IMR-90 (cell line): ENCODE data around the gene POLR1D. TPM values are rescaled to one million over a fixed set of nuclear protein-coding genes. Genes with fewer than 3 reads are reported as not detected.

Source experiments
- ATAC-seq: fragments of 200-7000 bp; cut with Tn5 transposase; 2 replicates; pipeline ENCODE4 v1.9.1; 2020; ENCODE audit warnings: low read depth, mild to moderate bottlenecking, moderate library complexity
- BruUV-seq: library from RNA; stranded (reverse); fragments of 400-500 nt; replicated peaks from 2 replicates; lab custom pipeline; 2021; lab: Mats Ljungman, UMichigan
- CTCF ChIA-PET: fragments of 300-600 bp; formaldehyde crosslinking; extraction: SDS; loops from one replicate; lab custom pipeline; 2021; ENCODE audit warnings: antibody characterized with exemption; lab: Yijun Ruan, JAX
- POLR2A ChIA-PET: fragments of 300-600 bp; sonication (Branson Sonifier 250); formaldehyde crosslinking; loops from one replicate; lab custom pipeline; 2022; ENCODE audit warnings: antibody characterized with exemption; ENCODE audit not compliant: unreplicated experiment; lab: Charles Lee
- DNase-seq: peaks from one replicate; pipeline ENCODE4 v3.0.0; 2013
- H2AFZ ChIP-seq: replicated peaks from 2 replicates; pipeline ENCODE3; 2013; ENCODE audit warnings: low read length, mild to moderate bottlenecking; ENCODE audit not compliant: poor library complexity
- H2AK5ac ChIP-seq: 2 replicates; pipeline ENCODE4 v1.6.1; 2013; ENCODE audit warnings: low read depth, low read length, inconsistent platforms
- H2AK9ac ChIP-seq: replicated peaks from 2 replicates; pipeline ENCODE3; 2013; ENCODE audit warnings: mild to moderate bottlenecking, low read depth, low read length, moderate library complexity; ENCODE audit not compliant: poor library complexity
- H2BK120ac ChIP-seq: 2 replicates; pipeline ENCODE4 v1.6.1; 2013; ENCODE audit warnings: low read depth, low read length, inconsistent platforms
- H2BK15ac ChIP-seq: 3 replicates; pipeline ENCODE4 v1.6.1; 2013; ENCODE audit warnings: low read depth, low read length, inconsistent platforms
- H2BK20ac ChIP-seq: 2 replicates; pipeline ENCODE4 v1.6.1; 2013; ENCODE audit warnings: low read depth, mild to moderate bottlenecking, inconsistent platforms, low read length, moderate library complexity
- H2BK5ac ChIP-seq: 2 replicates; pipeline ENCODE4 v1.6.1; 2013; ENCODE audit warnings: mild to moderate bottlenecking, low read depth, low read length, inconsistent platforms; ENCODE audit not compliant: poor library complexity, severe bottlenecking
- H3K14ac ChIP-seq: replicated peaks from 2 replicates; pipeline ENCODE4 v1.6.1; 2013; ENCODE audit warnings: low read depth, low read length, inconsistent platforms
- H3K18ac ChIP-seq: 2 replicates; pipeline ENCODE4 v1.6.1; 2013; ENCODE audit warnings: low read depth, low read length, control low read depth
- H3K23ac ChIP-seq: 2 replicates; pipeline ENCODE4 v1.6.1; 2013; ENCODE audit warnings: low read depth, low read length, inconsistent platforms
- H3K27ac ChIP-seq: 2 replicates; pipeline ENCODE4 v1.5.1; 2013; ENCODE audit warnings: mild to moderate bottlenecking, control low read depth, low read length; ENCODE audit not compliant: insufficient read depth
- H3K27me3 ChIP-seq: 2 replicates; pipeline ENCODE4 v1.6.1; 2013; ENCODE audit warnings: low read length; ENCODE audit not compliant: control insufficient read depth, insufficient read depth
- H3K36me3 ChIP-seq: 2 replicates; pipeline ENCODE4 v1.6.1; 2013; ENCODE audit warnings: low read length, mixed read lengths; ENCODE audit not compliant: control insufficient read depth, insufficient read depth
- H3K4ac ChIP-seq: 2 replicates; pipeline ENCODE4 v1.6.1; 2013; ENCODE audit warnings: low read depth, low read length, inconsistent platforms
- H3K4me1 ChIP-seq: 2 replicates; pipeline ENCODE4 v1.6.1; 2013; ENCODE audit warnings: low read length, mixed read lengths; ENCODE audit not compliant: control insufficient read depth, insufficient read depth
- H3K4me2 ChIP-seq: 2 replicates; pipeline ENCODE4 v1.6.1; 2013; ENCODE audit warnings: low read depth, mild to moderate bottlenecking, control low read depth, low read length, moderate library complexity
- H3K4me3 ChIP-seq: 2 replicates; pipeline ENCODE4 v1.5.1; 2013; ENCODE audit warnings: low read depth, mild to moderate bottlenecking, control low read depth, low read length, moderate library complexity; ENCODE audit not compliant: insufficient read depth
- H3K56ac ChIP-seq: 2 replicates; pipeline ENCODE4 v1.6.1; 2013; ENCODE audit warnings: low read length, inconsistent platforms; ENCODE audit not compliant: insufficient read depth; ENCODE audit errors: extremely low read depth
- H3K79me1 ChIP-seq, 2 experiments: 2 replicates each; pipeline ENCODE4 v1.6.1; 2013; ENCODE audit warnings: low read length in 2 of 2, inconsistent platforms in 1 of 2, low read depth in 1 of 2
- H3K9ac ChIP-seq: 2 replicates; pipeline ENCODE4 v1.6.1; 2013; ENCODE audit warnings: low read depth, low read length, control low read depth
- H3K9me1 ChIP-seq: 2 replicates; pipeline ENCODE4 v1.6.1; 2013; ENCODE audit warnings: low read length, inconsistent platforms; ENCODE audit not compliant: insufficient read depth
- H3K9me3 ChIP-seq: 2 replicates; pipeline ENCODE4 v1.6.1; 2013; ENCODE audit warnings: low read length; ENCODE audit not compliant: control insufficient read depth, insufficient read depth
- H4K20me1 ChIP-seq: 2 replicates; pipeline ENCODE4 v1.6.1; 2013; ENCODE audit warnings: low read length, inconsistent platforms; ENCODE audit not compliant: insufficient read depth
- H4K5ac ChIP-seq: 2 replicates; pipeline ENCODE4 v1.6.1; 2013; ENCODE audit warnings: mild to moderate bottlenecking, low read depth, low read length, control low read depth
- H4K8ac ChIP-seq, 2 experiments: 2 replicates each; pipeline ENCODE4 v1.6.1; 2013; ENCODE audit warnings: low read depth in 2 of 2, low read length in 2 of 2, control low read depth in 1 of 2, inconsistent platforms in 1 of 2
- H4K91ac ChIP-seq: 2 replicates; pipeline ENCODE4 v1.6.1; 2013; ENCODE audit warnings: low read depth, low read length, inconsistent platforms; ENCODE audit not compliant: insufficient read depth
- CHD1 ChIP-seq: IDR thresholded peaks from 2 replicates; pipeline ENCODE4 v1.6.1; 2012; ENCODE audit warnings: low read depth, low read length, improper control_type of control experiment
- RFX5 ChIP-seq: IDR thresholded peaks from 2 replicates; pipeline ENCODE4 v1.8.0; 2012; ENCODE audit warnings: low read depth, mild to moderate bottlenecking, low read length, moderate library complexity
- WGBS, 2 experiments: methylation state at CpG; one replicate each; pipeline versions ENCODE4 v1.1.5 to v1.1.7; 2013; ENCODE audit warnings: missing lambda C conversion rate in 2 of 2; ENCODE audit not compliant: insufficient read length in 1 of 2; ENCODE audit errors: extremely low coverage in 2 of 2; 5-methylcytosine and 5-hydroxymethylcytosine counted together
- dilution Hi-C: fragments of 300-500 bp; cut with HindIII; formaldehyde crosslinking; loops from one replicate; pipeline ENCODE4 v1.14.3; 2018; ENCODE audit warnings: low sequenced_read_pairs; ENCODE audit not compliant: unreplicated experiment
- in situ Hi-C: fragments of 300-500 bp; cut with MboI; formaldehyde crosslinking; loops from 3 replicates; pipeline ENCODE4 v1.14.3; 2019; ENCODE audit warnings: low sequenced_read_pairs, inconsistent platforms, mixed read lengths
- intact Hi-C: fragments of 100-400 bp; cut with micrococcal nuclease; formaldehyde crosslinking; loops from 2 replicates; pipeline ENCODE4 v1.10.0; 2022
- polyA plus RNA-seq, 3 experiments: library from polyadenylated mRNA; depleted of rRNA; stranded (reverse); fragments of >200 nt; gene quantifications; 2 replicates each; pipeline ENCODE4 v1.2.3, GENCODE V29; 2012; ENCODE audit warnings: low replicate concordance in 1 of 3
- total RNA-seq: library from RNA; depleted of rRNA; stranded (reverse); fragments of >200 nt; gene quantifications from 2 replicates; pipeline ENCODE4 v1.2.3, GENCODE V29; 2012

The POLR1D gene
- total and polyA plus RNA-seq, 2 of the 4 experiments (the other 2 are of a cell fraction): 65.4 to 110 TPM

DNA sequence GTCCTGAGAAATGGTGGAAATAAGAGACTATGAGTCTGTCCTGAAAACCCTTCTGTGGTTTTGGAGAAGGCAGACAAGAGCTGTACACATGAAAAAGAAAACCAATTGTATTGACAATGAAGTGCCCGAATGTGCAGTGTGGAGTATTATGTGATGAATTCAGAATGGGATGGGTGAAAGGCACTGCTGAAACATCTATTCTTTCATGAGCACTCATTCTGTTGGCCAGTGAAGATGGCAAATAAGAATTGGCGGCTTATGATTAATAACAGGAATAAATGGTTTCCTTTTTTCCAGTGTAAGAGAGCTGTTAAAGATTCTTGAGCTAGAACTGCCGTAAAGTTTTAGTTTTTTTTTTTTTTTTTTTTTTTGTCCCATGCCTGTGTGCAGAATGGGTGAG lies 5.7 kb downstream of the POLR1D start:
- dilution Hi-C loops: no loop called here
- ChIA-PET POLR2A (no interaction called here), CTCF (interaction anchor here (0.7 kb wide), 1 partner anchor 182 kb away, joined by 4 read pairs; no protein-coding TSS in a partner anchor)
- peaks cover 16% of the 10 kb centered on the region; the same call in 1 of the 2 replicates for H3K9me1 ChIP-seq
- H4K20me1 ChIP-seq: peaks cover 19% of the 10 kb centered on the region; the same call in 1 of the 2 replicates
- no peak overlapping the region for H2BK5ac ChIP-seq
- no peak overlapping the region for H2BK15ac ChIP-seq
- no peak overlapping the region for H2AK5ac ChIP-seq
- no peak overlapping the region for H3K4ac ChIP-seq
- no peak overlapping the region for H4K5ac ChIP-seq
- ATAC-seq (no peak), DNase-seq (no peak)
- H3K4me3 ChIP-seq: no peak overlapping the region
- H2BK20ac ChIP-seq: no peak overlapping the region
- no peak overlapping the region for H2AFZ ChIP-seq
- H4K8ac ChIP-seq: no peak overlapping the region
- peaks cover 46 to 75% of the 10 kb centered on the region in 2 experiments for H3K79me1 ChIP-seq
- H3K9me3 ChIP-seq: no peaks in the 10 kb centered on the region
- H3K14ac ChIP-seq: no peak overlapping the region
- H3K56ac ChIP-seq: no peak overlapping the region
- no peaks in the 10 kb centered on the region for H3K4me1 ChIP-seq
- no peak overlapping the region for H2BK120ac ChIP-seq
- H2AK9ac ChIP-seq: no peak overlapping the region
- TF ChIP-seq CHD1 (no peak), RFX5 (no peak)
- H3K36me3 ChIP-seq: peaks cover 7% of the 10 kb centered on the region
- H3K23ac ChIP-seq: no peak overlapping the region
- no TSS peak for BruUV-seq
- H3K4me2 ChIP-seq: no peak overlapping the region
- no peak overlapping the region for H3K18ac ChIP-seq
- H3K9ac ChIP-seq: no peak overlapping the region
- in situ Hi-C loops: no loop called here
- no peak overlapping the region for H3K27ac ChIP-seq
- intact Hi-C loops: loop anchor here (10.0 kb wide), 1 partner anchor 253 kb away; no protein-coding TSS in a partner anchor
- H4K91ac ChIP-seq: no peak overlapping the region
- 100% methylated on average over 1 of the region's 3 CpGs; no CpG with 5 or more reads in 1 of the 2 experiments for WGBS, 2 experiments
- no peaks in the 10 kb centered on the region for H3K27me3 ChIP-seq
